Lung (tissue), 12 donors: ENCODE results near the gene KRT71. TPM values are rescaled to one million over a fixed set of nuclear protein-coding genes. Genes with fewer than 3 reads are reported as not detected.
"Not testable (repeated sequence)": the region's sequence is repeated elsewhere in the genome, so short reads cannot be mapped to it uniquely, and the experiment has no call there.

ENCODE experiments used
- ATAC-seq: fragments of 200-7000 bp; cut with Tn5 transposase; one replicate; pipeline ENCODE4 v1.9.1; 2020; ENCODE audit warnings: moderate number of reproducible peaks; ENCODE audit not compliant: insufficient read depth, low FRiP score
- DNase-seq, 3 donors: peaks; one replicate each; pipeline ENCODE4 v3.0.0-alpha.2; 2013 to 2017
- H3K27ac ChIP-seq, 2 donors: one replicate each; pipeline ENCODE4 v1.5.1; 2013; ENCODE audit warnings: mild to moderate bottlenecking in 2 of 2, moderate library complexity in 2 of 2, control low read depth in 1 of 2, inconsistent platforms in 1 of 2, low read depth in 1 of 2, low read length in 1 of 2
- H3K27me3 ChIP-seq, 3 donors: one replicate each; pipeline ENCODE4 v1.5.1; 2013; ENCODE audit warnings: low read length in 2 of 3; ENCODE audit not compliant: control insufficient read depth in 3 of 3, insufficient read depth in 3 of 3
- H3K36me3 ChIP-seq, 4 donors: one replicate each; pipeline ENCODE4 v1.5.1; 2013; ENCODE audit warnings: low read length in 4 of 4, mild to moderate bottlenecking in 1 of 4, moderate library complexity in 1 of 4; ENCODE audit not compliant: control insufficient read depth in 4 of 4, insufficient read depth in 4 of 4
- H3K4me1 ChIP-seq, 5 donors: one replicate each; pipeline ENCODE4 v1.5.1; 2013; ENCODE audit warnings: low read length in 5 of 5, mild to moderate bottlenecking in 2 of 5, moderate library complexity in 1 of 5; ENCODE audit not compliant: control insufficient read depth in 5 of 5, insufficient read depth in 5 of 5
- H3K4me3 ChIP-seq: one replicate; pipeline ENCODE4 v1.5.1; 2013; ENCODE audit warnings: mild to moderate bottlenecking, control low read depth, moderate library complexity
- H3K9ac ChIP-seq, 2 donors: one replicate each; pipeline ENCODE4 v1.5.1; 2013; ENCODE audit warnings: low read length in 2 of 2, control low read depth in 1 of 2; ENCODE audit not compliant: insufficient read depth in 1 of 2
- H3K9me3 ChIP-seq, 4 donors: one replicate each; pipeline ENCODE4 v1.5.1; 2013; ENCODE audit warnings: low read length in 3 of 4, mild to moderate bottlenecking in 1 of 4, moderate library complexity in 1 of 4; ENCODE audit not compliant: control insufficient read depth in 4 of 4, insufficient read depth in 3 of 4
- WGBS, 2 donors: extraction: QIAGEN DNeasy Blood & Tissue Kit; methylation state at CpG; one replicate each; pipeline ENCODE4 v1.1.7; 2013; 5-methylcytosine and 5-hydroxymethylcytosine counted together
- polyA plus RNA-seq, 2 donors: library from polyadenylated mRNA; stranded (reverse); fragments of 200-250 nt; gene quantifications; one replicate each; pipeline ENCODE4 v1.2.1, GENCODE V29; 2013
- total RNA-seq, 2 donors: library from RNA; depleted of rRNA in 1 of 2; stranded (reverse); fragments of >200 nt in 1 of 2; gene quantifications; one replicate each; pipeline ENCODE4 v1.2.1, GENCODE V29; 2014 to 2021
- TF ChIP-seq, protein P1 (sequence below): IDR thresholded peaks from 2 replicates; pipeline ENCODE4 v1.5.1; 2012; ENCODE audit warnings: mild to moderate bottlenecking; ENCODE audit errors: control extremely low read depth, extremely low read depth
- donor health status: control.
- donor health status: control.
- donor health status: Bipolar disorder and iron deficiency.
- donor health status: healthy.
- donor health status: DM: yes; HTN: yes; CAD: no.

The KRT71 gene
- total and polyA plus RNA-seq, 4 donors, result not detected

DNA sequence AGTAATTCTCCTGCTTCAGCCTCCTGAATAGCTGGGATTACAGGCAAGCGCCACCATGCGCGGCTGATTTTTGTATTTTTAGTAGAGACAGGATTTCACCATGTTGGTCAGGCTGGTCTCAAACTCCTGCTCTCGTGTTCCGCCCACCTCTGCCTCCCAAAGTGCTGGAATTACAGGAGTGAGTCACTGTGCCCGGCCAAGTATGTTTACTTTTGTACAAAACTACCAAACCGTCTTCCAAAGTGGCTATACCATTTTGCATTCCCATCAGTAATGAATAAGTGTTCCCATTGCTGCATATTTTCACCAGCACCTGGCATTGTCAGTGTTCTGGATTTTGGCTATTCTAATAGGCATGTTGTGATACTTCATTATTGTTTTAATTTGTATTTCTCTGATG, 51.5 kb downstream of the KRT71 start:
- DNase-seq (no peak), ATAC-seq (no peak)
- Histone ChIP-seq H3K27me3 (peaks cover 0 to 3% (median 0%) of the 10 kb centered on the region in 3 donors), H3K27ac (no peak overlapping the region), H3K4me1 (no peaks in the 10 kb centered on the region), H3K36me3 (no peaks in the 10 kb centered on the region), H3K9me3 (no peaks in the 10 kb centered on the region), H3K4me3 (no peak overlapping the region), H3K9ac (no peak overlapping the region)
- TF ChIP-seq, protein P1, sequence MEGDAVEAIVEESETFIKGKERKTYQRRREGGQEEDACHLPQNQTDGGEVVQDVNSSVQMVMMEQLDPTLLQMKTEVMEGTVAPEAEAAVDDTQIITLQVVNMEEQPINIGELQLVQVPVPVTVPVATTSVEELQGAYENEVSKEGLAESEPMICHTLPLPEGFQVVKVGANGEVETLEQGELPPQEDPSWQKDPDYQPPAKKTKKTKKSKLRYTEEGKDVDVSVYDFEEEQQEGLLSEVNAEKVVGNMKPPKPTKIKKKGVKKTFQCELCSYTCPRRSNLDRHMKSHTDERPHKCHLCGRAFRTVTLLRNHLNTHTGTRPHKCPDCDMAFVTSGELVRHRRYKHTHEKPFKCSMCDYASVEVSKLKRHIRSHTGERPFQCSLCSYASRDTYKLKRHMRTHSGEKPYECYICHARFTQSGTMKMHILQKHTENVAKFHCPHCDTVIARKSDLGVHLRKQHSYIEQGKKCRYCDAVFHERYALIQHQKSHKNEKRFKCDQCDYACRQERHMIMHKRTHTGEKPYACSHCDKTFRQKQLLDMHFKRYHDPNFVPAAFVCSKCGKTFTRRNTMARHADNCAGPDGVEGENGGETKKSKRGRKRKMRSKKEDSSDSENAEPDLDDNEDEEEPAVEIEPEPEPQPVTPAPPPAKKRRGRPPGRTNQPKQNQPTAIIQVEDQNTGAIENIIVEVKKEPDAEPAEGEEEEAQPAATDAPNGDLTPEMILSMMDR, result no peak
- 79 to 81% methylated on average over 7 of the region's 7 CpGs for WGBS, 2 donors

DNA sequence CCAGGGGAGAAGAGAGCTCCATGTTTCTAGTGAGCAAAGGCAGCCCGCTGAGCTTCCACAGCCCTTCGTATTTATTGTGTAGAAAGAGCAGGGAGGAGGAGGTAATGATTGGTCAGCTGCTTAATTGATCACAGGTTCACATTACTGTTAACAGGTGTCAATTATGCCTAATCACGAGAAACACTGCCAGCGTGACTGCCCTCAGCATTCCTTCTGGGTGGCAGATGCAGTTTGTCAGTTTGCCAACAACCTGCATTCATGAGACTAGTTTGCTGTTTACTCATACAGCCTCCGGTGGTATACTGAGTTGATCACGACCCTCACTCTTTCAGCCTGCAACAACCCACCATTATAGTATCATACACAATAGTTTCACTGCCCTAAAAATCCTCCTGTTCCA, 52.4 kb downstream of the KRT71 start:
- H3K4me3 ChIP-seq, ATAC-seq: not testable (repeated sequence)
- 78 to 90% methylated on average over 6 of the region's 6 CpGs for WGBS, 2 donors

DNA sequence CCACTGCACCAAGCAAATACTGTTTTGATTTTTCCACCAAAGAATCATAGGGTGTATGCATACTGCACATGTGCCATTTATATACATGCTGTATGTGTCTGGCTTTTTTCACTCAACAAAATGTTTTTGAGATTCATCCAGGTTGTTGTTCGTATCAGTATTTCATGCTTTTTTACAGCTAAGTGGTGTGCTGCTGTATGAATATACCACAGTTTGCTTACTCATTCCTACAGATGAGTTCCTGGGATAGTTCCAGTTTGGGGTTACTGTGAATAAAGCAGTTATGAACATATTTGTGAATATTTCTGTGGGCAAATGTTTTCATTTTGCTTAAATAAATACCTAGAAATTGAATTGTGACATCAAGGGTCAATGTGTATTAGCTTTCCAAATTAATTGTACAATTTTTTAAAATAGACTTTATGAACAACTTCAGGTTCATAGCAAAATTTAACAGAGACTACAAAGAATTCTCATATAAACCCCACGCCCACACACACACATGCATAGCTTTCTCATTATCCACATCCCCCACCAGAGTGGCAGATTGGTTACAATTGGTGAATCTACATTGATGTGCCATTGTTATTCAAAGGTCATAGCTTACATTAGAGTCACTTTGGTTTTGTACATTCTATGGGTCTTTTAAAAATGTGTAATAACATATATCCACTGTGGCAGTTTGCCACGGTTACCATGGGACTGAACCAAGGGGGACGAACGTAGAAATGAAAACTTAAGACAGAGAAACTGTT, 53.0 kb downstream of the KRT71 start:
- Histone ChIP-seq H3K9ac (no peak overlapping the region), H3K4me1 (no peaks in the 10 kb centered on the region), H3K36me3 (no peaks in the 10 kb centered on the region), H3K27me3 (no peaks in the 10 kb centered on the region), H3K27ac (no peak overlapping the region), H3K9me3 (no peaks in the 10 kb centered on the region), H3K4me3 (no peak overlapping the region)
- TF ChIP-seq, protein P1, result no peak
- WGBS, 2 donors, result 86 to 89% methylated on average over 5 of the region's 5 CpGs
- DNase-seq (no peak), ATAC-seq (no peak)

More for the DNA sequence above, 52.4 kb downstream of the KRT71 start:
- not testable (repeated sequence) for H3K36me3 ChIP-seq, H3K27ac ChIP-seq, H3K4me1 ChIP-seq, H3K27me3 ChIP-seq, H3K9me3 ChIP-seq, H3K9ac ChIP-seq, DNase-seq

DNA sequence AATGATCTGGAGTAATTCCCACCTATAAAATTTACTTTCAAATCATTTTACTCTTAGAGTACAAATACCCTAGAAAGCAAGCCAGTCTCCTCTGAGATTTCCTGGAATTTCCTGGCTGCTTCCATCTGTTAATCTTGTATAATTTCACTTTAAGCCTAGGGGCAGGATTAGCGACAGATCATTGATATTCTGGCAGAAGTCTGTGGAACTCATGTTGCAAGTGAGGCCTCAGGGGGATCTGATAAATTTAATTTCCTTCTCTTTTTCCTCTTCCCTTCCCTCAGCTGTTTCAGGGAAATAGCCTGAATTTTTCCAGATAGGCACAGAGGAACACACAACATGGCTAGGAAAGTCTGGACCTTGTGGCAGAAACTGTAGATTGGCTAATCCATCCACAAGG, 54.0 kb downstream of the KRT71 start:
- TF ChIP-seq, protein P1, result no peak
- no peak for DNase-seq
- Histone ChIP-seq H3K4me1 (no peaks in the 10 kb centered on the region), H3K27ac (no peak overlapping the region), H3K27me3 (peaks cover 0 to 4% (median 0%) of the 10 kb centered on the region in 3 donors), H3K4me3 (no peak overlapping the region), H3K36me3 (no peaks in the 10 kb centered on the region), H3K9ac (no peak overlapping the region), H3K9me3 (no peaks in the 10 kb centered on the region)
- ATAC-seq, result no peak
- 71 to 78% methylated on average over 1 of the region's 1 CpG for WGBS, 2 donors
